ENCODE measurements around the gene PHLPP2.

- TF ChIP-seq SUZ12 (IDR thresholded peaks at IDR 0.05) (no peak), LEF1 (IDR thresholded peaks at IDR 0.05; ENCODE audit: borderline replicate concordance) (no peak), ZNF384 (IDR thresholded peaks at IDR 0.05) (no peak), FOXM1 (IDR thresholded peaks at IDR 0.05; ENCODE audit: borderline replicate concordance) (no peak), FOXK2 (IDR thresholded peaks at IDR 0.05) (no peak), PKNOX1 (IDR thresholded peaks at IDR 0.05) (no peak), HDGF (IDR thresholded peaks at IDR 0.05; ENCODE audit: borderline replicate concordance) (no peak), ARNT (IDR thresholded peaks at IDR 0.05) (no peak), TARDBP (IDR thresholded peaks at IDR 0.05) (no peak), SP1 (IDR thresholded peaks at IDR 0.05) (no peak), FOXA1 (IDR thresholded peaks at IDR 0.05) (no peak), ELF4 (IDR thresholded peaks at IDR 0.05) (no peak), BHLHE40 (IDR thresholded peaks at IDR 0.05; ENCODE audit: borderline replicate concordance) (no peak)
Measured at GRCh38 chr16:71767060-71767900, 42.8 kb upstream of the PHLPP2 start.
